ENCODE data around the gene ESF1.

Gene ESF1

GRCh38 chr20:13694420-13695150 is 90.1 kb downstream of the ESF1 start:
- Histone ChIP-seq H3K9me3 (ENCODE audit: control insufficient read depth, low read length) (no peaks in the 10 kb centered on the region), H2AFZ (no peak overlapping the region), H3K79me2 (no peaks in the 10 kb centered on the region), H3K27ac (no peak overlapping the region), H3K27me3 (ENCODE audit: control insufficient read depth, insufficient read depth, low read length) (no peaks in the 10 kb centered on the region), H3K4me3 (ENCODE audit: low read depth, low read length) (no peak overlapping the region), H3K4me1 (no peaks in the 10 kb centered on the region), H3K4me2 (ENCODE audit: low read length) (no peak overlapping the region), H3K36me3 (ENCODE audit: control insufficient read depth, insufficient read depth, low read length) (no peaks in the 10 kb centered on the region), H3K9ac (no peak overlapping the region)
- no peak for TF ChIP-seq CTCF (IDR thresholded peaks at IDR 0.05)

GRCh38 chr20:13692802-13693736 is 91.7 kb downstream of the ESF1 start:
- Histone ChIP-seq H3K4me2 (ENCODE audit: low read length) (no peak overlapping the region), H3K4me1 (no peaks in the 10 kb centered on the region), H3K79me2 (no peaks in the 10 kb centered on the region), H3K27ac (no peak overlapping the region), H3K4me3 (ENCODE audit: low read depth, low read length) (no peak overlapping the region), H3K36me3 (ENCODE audit: control insufficient read depth, insufficient read depth, low read length) (no peaks in the 10 kb centered on the region), H3K27me3 (ENCODE audit: control insufficient read depth, insufficient read depth, low read length) (no peaks in the 10 kb centered on the region), H3K9ac (no peak overlapping the region), H2AFZ (no peak overlapping the region), H3K9me3 (ENCODE audit: control insufficient read depth, low read length) (no peaks in the 10 kb centered on the region)
- no peak for TF ChIP-seq CTCF (IDR thresholded peaks at IDR 0.05)

GRCh38 chr20:13690943-13691342 is 93.8 kb downstream of the ESF1 start:
- TF ChIP-seq CTCF (IDR thresholded peaks at IDR 0.05): no peak
- Histone ChIP-seq H3K27me3 (ENCODE audit: control insufficient read depth, insufficient read depth, low read length) (no peaks in the 10 kb centered on the region), H3K9me3 (ENCODE audit: control insufficient read depth, low read length) (no peaks in the 10 kb centered on the region), H3K9ac (no peak overlapping the region), H3K36me3 (ENCODE audit: control insufficient read depth, insufficient read depth, low read length) (no peaks in the 10 kb centered on the region), H3K79me2 (no peaks in the 10 kb centered on the region), H2AFZ (no peak overlapping the region), H3K4me3 (ENCODE audit: low read depth, low read length) (no peak overlapping the region), H3K27ac (no peak overlapping the region), H3K4me2 (ENCODE audit: low read length) (no peak overlapping the region), H3K4me1 (no peaks in the 10 kb centered on the region)

GRCh38 chr20:13687815-13688214 is 96.9 kb downstream of the ESF1 start:
- no peaks in the 10 kb centered on the region for H3K36me3 ChIP-seq (ENCODE audit: control insufficient read depth, insufficient read depth, low read length)
- no peak for TF ChIP-seq CTCF (IDR thresholded peaks at IDR 0.05)

More at GRCh38 chr20:13687815-13688214, 96.9 kb downstream of the ESF1 start:
- no peak overlapping the region for H3K4me3 ChIP-seq (ENCODE audit: low read depth, low read length)
- no peak overlapping the region for H2AFZ ChIP-seq
- H3K79me2 ChIP-seq: no peaks in the 10 kb centered on the region
- no peaks in the 10 kb centered on the region for H3K4me1 ChIP-seq
- H3K4me2 ChIP-seq (ENCODE audit: low read length): no peak overlapping the region
- H3K27me3 ChIP-seq (ENCODE audit: control insufficient read depth, insufficient read depth, low read length): no peaks in the 10 kb centered on the region
- no peak overlapping the region for H3K9ac ChIP-seq
- H3K27ac ChIP-seq: no peak overlapping the region
- no peaks in the 10 kb centered on the region for H3K9me3 ChIP-seq (ENCODE audit: control insufficient read depth, low read length)
